ENCODE data around the gene ZACN. TPM values are rescaled to one million over a fixed set of nuclear protein-coding genes. Genes with fewer than 3 reads are reported as not detected.

The ZACN gene
- total RNA-seq, 2 donors from 2014 or later: not detected

DNA sequence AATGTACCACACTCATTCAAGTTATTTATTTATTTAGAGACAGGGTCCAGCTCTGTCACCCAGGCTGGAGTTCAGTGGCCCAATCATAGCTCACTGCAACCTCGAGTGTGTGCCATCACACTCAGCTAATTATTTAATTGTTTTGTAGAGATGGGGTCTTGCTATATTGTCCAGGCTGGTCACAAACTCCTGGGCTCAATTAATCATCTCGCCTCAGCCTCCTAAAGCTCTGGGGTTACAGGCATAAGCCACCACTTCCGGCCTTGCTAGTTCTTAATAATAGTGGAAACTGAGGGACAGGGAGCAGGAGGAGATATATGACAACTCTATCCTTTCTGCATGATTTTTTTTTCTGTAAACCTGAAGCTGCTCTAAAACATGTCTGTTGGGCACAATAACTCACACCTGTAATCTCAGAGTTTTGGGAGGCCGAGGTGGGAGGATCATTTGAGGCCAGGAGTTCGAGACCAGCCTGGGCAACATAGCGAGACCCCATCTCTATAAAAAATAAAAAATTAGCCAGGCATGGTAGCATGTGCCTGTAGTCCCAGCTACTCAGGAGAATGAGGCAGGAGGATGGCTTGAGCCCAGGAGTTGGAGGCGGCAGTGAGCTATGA, 36.3 kb downstream of the ZACN start:
- DNase-seq (ENCODE audit: low spot score): no peak
- Histone ChIP-seq H3K4me3 (no peak overlapping the region), H3K4me1 (ENCODE audit: control insufficient read depth in 1 of 2, low read depth in 2 of 2) (no peaks in the 10 kb centered on the region), H3K27me3 (replicated peaks; ENCODE audit: insufficient read depth) (no peaks in the 10 kb centered on the region), H3K36me3 (no peaks in the 10 kb centered on the region), H3K9me3 (no peaks in the 10 kb centered on the region), H3K27ac (no peak overlapping the region)
- TF ChIP-seq, protein P1, sequence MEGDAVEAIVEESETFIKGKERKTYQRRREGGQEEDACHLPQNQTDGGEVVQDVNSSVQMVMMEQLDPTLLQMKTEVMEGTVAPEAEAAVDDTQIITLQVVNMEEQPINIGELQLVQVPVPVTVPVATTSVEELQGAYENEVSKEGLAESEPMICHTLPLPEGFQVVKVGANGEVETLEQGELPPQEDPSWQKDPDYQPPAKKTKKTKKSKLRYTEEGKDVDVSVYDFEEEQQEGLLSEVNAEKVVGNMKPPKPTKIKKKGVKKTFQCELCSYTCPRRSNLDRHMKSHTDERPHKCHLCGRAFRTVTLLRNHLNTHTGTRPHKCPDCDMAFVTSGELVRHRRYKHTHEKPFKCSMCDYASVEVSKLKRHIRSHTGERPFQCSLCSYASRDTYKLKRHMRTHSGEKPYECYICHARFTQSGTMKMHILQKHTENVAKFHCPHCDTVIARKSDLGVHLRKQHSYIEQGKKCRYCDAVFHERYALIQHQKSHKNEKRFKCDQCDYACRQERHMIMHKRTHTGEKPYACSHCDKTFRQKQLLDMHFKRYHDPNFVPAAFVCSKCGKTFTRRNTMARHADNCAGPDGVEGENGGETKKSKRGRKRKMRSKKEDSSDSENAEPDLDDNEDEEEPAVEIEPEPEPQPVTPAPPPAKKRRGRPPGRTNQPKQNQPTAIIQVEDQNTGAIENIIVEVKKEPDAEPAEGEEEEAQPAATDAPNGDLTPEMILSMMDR (IDR thresholded peaks at IDR 0.05): no peak
- ATAC-seq (ENCODE audit: insufficient number of reproducible peaks, low FRiP score, low read depth): no peak

DNA sequence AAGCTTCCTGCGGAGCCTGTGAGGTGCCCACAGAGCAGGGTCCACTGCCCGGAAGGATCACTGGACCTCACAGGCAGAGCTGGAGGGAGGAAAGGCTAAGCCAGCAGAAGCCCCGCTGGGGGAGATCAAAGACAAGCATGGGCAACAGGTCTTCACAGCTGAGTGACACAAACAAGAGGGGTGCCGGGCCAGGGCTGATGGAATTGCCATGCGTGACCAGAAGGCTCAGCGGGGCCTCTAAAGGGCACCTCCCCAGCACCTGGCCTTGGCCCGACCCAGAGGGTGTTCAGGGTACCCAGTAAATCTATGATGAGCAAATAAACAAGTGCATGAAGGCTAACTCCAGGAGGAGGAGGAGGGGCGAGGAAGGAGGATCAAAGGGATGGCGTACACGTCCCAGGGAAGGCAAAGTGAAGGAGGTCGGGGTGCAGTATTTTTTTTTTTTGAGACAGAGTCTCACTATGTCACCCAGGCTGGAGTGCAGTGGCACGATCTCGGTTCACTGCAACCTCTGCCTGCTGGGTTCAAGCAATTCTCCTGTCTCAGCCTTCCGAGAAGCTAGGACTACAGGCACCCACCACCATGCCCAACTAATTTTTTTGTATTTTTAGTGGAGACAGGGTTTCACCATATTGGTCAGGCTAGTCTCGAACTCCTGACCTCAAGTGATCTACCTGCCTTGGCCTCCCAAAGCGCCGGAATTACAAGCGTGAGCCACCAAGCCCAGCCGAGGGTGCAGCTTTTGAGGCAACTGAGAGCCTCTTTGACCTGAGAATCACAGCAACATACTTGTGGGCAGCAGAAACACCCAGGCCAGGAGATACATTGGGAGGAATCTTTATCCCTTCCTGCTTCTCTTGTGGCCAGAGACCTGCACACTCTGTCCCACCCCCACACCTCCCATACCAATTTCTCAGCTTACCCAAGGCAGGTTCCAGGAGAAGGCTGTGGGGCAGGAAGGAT, 40.7 kb downstream of the ZACN start:
- DNase-seq (ENCODE audit: low spot score): no peak

DNA sequence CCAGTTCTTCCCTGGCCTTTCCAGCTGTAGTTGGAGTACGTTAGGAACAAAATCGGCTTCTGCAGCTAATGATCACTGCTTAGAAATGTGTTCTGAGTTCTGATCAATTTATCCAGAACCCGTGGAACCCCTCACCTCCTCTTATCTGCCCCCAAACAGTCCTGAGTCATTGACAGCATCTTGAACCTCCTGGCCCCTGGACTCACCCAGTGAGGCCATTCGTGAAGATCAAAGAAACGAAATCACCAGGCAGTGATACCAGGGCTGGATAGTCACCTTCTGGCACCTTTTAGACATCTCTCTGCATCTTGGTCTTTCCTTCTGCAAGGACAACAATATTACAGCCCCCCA, 41.7 kb downstream of the ZACN start:
- no peaks in the 10 kb centered on the region for H3K9me3 ChIP-seq
- peaks cover 0 to 12% of the 10 kb centered on the region in 2 donors for H3K4me1 ChIP-seq (ENCODE audit: control insufficient read depth in 1 of 2, low read depth in 2 of 2)
- H3K27me3 ChIP-seq (replicated peaks; ENCODE audit: insufficient read depth): no peaks in the 10 kb centered on the region
- TF ChIP-seq, protein P1 (IDR thresholded peaks at IDR 0.05): no peak
- H3K4me3 ChIP-seq: no peak overlapping the region
- H3K27ac ChIP-seq: no peak overlapping the region
- ATAC-seq (ENCODE audit: insufficient number of reproducible peaks, low FRiP score, low read depth) (no peak), DNase-seq (ENCODE audit: low spot score) (no peak)
- H3K36me3 ChIP-seq: no peaks in the 10 kb centered on the region

More for the DNA sequence above, 40.7 kb downstream of the ZACN start:
- Histone ChIP-seq H3K27ac (no peak overlapping the region), H3K4me1 (ENCODE audit: control insufficient read depth in 1 of 2, low read depth in 2 of 2) (peaks cover 0 to 12% of the 10 kb centered on the region in 2 donors), H3K4me3 (no peak overlapping the region), H3K36me3 (no peaks in the 10 kb centered on the region), H3K9me3 (no peaks in the 10 kb centered on the region), H3K27me3 (replicated peaks; ENCODE audit: insufficient read depth) (no peaks in the 10 kb centered on the region)
- TF ChIP-seq, protein P1 (IDR thresholded peaks at IDR 0.05): no peak
- ATAC-seq (ENCODE audit: insufficient number of reproducible peaks, low FRiP score, low read depth): no peak

DNA sequence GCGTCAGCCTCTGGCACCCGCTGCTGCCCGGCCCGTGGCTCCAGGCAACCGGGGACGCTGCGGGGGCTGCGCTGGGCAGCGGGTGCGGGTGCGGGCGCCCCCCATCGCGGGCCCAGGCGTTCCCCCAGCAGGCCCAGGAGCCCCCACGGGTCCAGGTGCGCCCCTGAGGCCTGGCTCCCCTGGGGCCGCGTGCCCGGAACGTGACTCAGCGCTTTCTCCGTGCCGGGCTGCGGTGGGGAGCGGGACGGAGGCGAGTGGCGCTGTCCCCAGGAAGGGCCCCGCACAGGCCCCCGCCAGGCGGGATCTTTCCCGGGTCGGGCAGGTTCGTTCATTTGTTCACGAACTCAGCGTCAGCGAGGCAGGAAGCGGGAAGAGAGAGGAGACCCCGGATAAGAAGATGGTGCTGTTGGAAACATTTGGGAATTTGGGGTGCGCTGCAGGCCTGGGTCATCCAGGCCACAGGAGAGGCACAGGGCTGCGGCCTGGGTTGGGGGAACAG, 43.0 kb downstream of the ZACN start:
- DNase-seq (ENCODE audit: low spot score) (no peak), ATAC-seq (ENCODE audit: insufficient number of reproducible peaks, low FRiP score, low read depth) (peak; percentile 8)
- TF ChIP-seq, protein P1 (IDR thresholded peaks at IDR 0.05): no peak
- no peak overlapping the region for H3K27ac ChIP-seq
- H3K9me3 ChIP-seq: no peaks in the 10 kb centered on the region
- H3K36me3 ChIP-seq: no peaks in the 10 kb centered on the region
- H3K4me1 ChIP-seq (ENCODE audit: control insufficient read depth in 1 of 2, low read depth in 2 of 2): peaks cover 0 to 12% of the 10 kb centered on the region in 2 donors
- H3K27me3 ChIP-seq (replicated peaks; ENCODE audit: insufficient read depth): no peaks in the 10 kb centered on the region
- peak overlapping the region; percentile 75 for H3K4me3 ChIP-seq

Data from thoracic aorta (tissue), 2 donors.